Body of pancreas (tissue), 4 donors: ENCODE measurements around the gene CCNL2. TPM values are rescaled to one million over a fixed set of nuclear protein-coding genes. Genes with fewer than 3 reads are reported as not detected.

Source experiments
- ATAC-seq: fragments of 150-250 bp; one replicate; pipeline ENCODE4 v1.9.1; 2016
- DNase-seq, 4 donors: peaks; one replicate each; pipeline ENCODE4 v3.0.0-alpha.2; 2019
- H3K27ac ChIP-seq, 4 donors: fragments of 200-600 bp; sonication (generic); 1 replicate in 3 of 4; 2 replicates in 1 of 4; pipeline versions ENCODE4 v1.5.1 to v1.6.1; 2016 to 2019; ENCODE audit warnings: mild to moderate bottlenecking in 1 of 4, mixed read lengths in 1 of 4, moderate library complexity in 1 of 4
- H3K27me3 ChIP-seq, 2 donors: fragments of 200-600 bp; sonication (generic); one replicate each; pipeline ENCODE4 v1.6.0; 2016; ENCODE audit warnings: mild to moderate bottlenecking in 1 of 2
- H3K36me3 ChIP-seq, 2 donors: fragments of 200-600 bp; sonication (generic); replicated peaks in 1 of 2; 2 replicates each; pipeline ENCODE4 v1.5.1; 2016; ENCODE audit warnings: low read depth in 2 of 2; ENCODE audit not compliant: insufficient read depth in 1 of 2
- H3K4me1 ChIP-seq: fragments of 200-600 bp; sonication (generic); one replicate; pipeline ENCODE4 v1.6.0; 2016
- H3K4me3 ChIP-seq, 2 donors: fragments of 200-600 bp; sonication (generic); 1 replicate in 1 of 2; 2 replicates in 1 of 2; pipeline ENCODE4 v1.5.1; 2016 to 2019
- H3K9me3 ChIP-seq, 3 donors: fragments of 200-600 bp; sonication (generic); 1 replicate in 2 of 3; 2 replicates in 1 of 3; pipeline ENCODE4 v1.5.1; 2016
- POLR2A ChIP-seq, 3 donors: fragments of 450-650 bp; IDR thresholded peaks; one replicate each; pipeline ENCODE4 v1.6.1; 2016; ENCODE audit warnings: antibody characterized with exemption in 3 of 3, mild to moderate bottlenecking in 2 of 3
- WGBS, 2 donors: methylation state at CpG; one replicate each; pipeline ENCODE4 v1.1.5; 2017; 5-methylcytosine and 5-hydroxymethylcytosine counted together
- intact Hi-C: fragments of 100-400 bp; cut with DNase I; formaldehyde crosslinking; loops from one replicate; pipeline ENCODE4 v1.15.1; 2023
- total RNA-seq, 2 donors: library from RNA; depleted of rRNA; stranded (reverse); fragments of >200 nt; gene quantifications; one replicate each; pipeline ENCODE4 v1.1.0, GENCODE V29; 2016
- TF ChIP-seq, protein P1 (sequence below), 7 experiments: fragments of 450-650 bp in 4 of 7; fragments of 200-600 bp in 3 of 7; sonication (generic) in 3 of 7; IDR thresholded peaks; one replicate each; pipeline ENCODE4 v1.5.1; 2016 to 2019; ENCODE audit warnings: antibody characterized with exemption in 7 of 7

The CCNL2 gene
- total RNA-seq, 2 donors from 2014 or later, result 225 to 246 TPM

DNA sequence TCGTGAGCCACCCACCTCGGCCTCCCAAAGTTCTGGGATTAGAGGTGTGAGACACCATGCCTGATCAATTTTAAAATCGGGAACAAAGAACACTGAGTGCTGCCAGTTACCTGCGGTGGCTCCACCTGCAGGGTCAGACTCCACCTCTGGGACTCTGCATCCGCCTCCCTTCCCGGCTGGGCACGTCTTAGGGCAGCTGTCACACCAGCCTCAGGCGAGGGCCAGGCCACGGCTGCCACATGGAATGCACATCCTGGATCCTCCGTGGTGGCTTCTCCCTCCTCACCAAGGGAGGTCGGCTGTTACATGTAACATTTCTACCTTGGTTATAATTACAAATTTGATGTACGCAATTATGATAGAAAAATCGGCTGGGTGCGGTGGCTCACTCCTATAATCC is 34.9 kb downstream of the CCNL2 start:
- H3K4me3 ChIP-seq, result no peak overlapping the region
- ATAC-seq (no peak), DNase-seq (no peak)
- H3K27me3 ChIP-seq, result no peaks in the 10 kb centered on the region
- TF ChIP-seq POLR2A (IDR thresholded peaks at IDR 0.05), result no peak
- TF ChIP-seq, protein P1, sequence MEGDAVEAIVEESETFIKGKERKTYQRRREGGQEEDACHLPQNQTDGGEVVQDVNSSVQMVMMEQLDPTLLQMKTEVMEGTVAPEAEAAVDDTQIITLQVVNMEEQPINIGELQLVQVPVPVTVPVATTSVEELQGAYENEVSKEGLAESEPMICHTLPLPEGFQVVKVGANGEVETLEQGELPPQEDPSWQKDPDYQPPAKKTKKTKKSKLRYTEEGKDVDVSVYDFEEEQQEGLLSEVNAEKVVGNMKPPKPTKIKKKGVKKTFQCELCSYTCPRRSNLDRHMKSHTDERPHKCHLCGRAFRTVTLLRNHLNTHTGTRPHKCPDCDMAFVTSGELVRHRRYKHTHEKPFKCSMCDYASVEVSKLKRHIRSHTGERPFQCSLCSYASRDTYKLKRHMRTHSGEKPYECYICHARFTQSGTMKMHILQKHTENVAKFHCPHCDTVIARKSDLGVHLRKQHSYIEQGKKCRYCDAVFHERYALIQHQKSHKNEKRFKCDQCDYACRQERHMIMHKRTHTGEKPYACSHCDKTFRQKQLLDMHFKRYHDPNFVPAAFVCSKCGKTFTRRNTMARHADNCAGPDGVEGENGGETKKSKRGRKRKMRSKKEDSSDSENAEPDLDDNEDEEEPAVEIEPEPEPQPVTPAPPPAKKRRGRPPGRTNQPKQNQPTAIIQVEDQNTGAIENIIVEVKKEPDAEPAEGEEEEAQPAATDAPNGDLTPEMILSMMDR (IDR thresholded peaks at IDR 0.05), result no peak
- no peak overlapping the region for H3K27ac ChIP-seq
- H3K9me3 ChIP-seq, result no peaks in the 10 kb centered on the region
- WGBS, 2 donors, result 56 to 65% methylated on average over 10 to 14 of the region's 14 CpGs
- H3K4me1 ChIP-seq, result no peaks in the 10 kb centered on the region
- intact Hi-C loops, result no loop called here
- H3K36me3 ChIP-seq, result no peaks in the 10 kb centered on the region

DNA sequence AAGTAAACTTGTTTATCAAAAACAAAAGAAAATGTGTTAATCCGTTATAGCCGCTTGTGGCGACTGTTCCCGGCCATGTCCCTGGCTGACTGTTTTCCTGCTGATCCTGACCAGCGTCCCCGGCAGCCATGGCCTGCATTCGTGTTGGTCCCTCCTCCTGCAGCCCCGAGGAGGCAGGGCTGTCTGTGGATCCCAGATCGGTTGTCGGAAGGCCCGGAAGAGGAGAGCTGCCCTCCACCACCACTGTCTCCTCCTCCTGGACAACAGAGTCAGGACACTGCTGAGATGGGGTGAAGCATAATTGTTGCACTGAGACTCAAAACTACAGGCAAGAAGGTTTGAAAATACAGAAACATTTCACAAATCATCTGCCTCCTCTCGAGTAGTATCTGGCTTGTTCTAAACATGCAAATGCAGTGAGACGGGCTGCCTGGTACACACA is 37.1 kb downstream of the CCNL2 start:
- Histone ChIP-seq H3K27ac (peak overlapping the region in 2 of 4 donors; percentile 6 to 28), H3K4me1 (no peaks in the 10 kb centered on the region), H3K9me3 (no peaks in the 10 kb centered on the region), H3K27me3 (peaks cover 0 to 5% of the 10 kb centered on the region in 2 donors), H3K4me3 (no peak overlapping the region), H3K36me3 (no peaks in the 10 kb centered on the region)
- intact Hi-C loops, result no loop called here
- no peak for DNase-seq
- peak; percentile 12 for ATAC-seq
- WGBS, 2 donors, result 32 to 33% methylated on average over 13 of the region's 13 CpGs
- TF ChIP-seq POLR2A (IDR thresholded peaks at IDR 0.05), result no peak
- TF ChIP-seq, protein P1 (IDR thresholded peaks at IDR 0.05), result no peak

DNA sequence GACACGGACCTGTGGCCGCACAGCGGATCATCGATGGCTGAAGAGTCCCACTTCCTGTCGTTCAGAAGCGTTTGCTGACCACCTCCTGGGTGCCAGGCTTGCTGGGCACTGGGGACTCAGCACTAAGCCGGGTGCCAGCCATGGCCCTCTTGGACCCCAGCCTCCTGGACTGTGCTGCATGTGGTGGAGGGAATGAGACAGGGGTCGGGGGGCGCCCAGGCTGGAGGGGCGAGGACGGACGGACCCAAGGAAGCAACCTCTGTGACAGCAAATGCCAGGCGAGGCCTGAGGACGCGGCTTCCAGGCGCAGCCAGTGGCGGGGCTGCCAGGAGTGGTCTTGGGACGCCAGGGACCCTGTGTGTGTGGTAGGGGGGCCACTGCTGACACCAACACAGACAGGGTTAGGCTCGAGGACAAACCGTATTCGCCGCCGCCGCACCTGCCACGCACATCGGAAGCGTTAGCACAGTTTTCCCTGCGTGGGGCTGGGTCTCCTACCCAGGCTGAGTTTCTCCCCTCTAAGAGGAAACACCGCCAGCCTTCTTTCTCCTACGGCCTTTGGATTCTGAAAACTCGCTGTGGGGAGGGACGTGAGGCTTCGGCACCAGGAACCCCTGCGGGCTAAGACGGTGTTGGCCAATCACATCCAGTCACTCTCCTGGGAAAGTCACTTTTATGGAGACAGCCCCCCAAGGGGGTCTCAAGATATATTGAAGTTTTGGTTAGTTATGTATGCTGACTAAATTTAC is 37.7 kb downstream of the CCNL2 start:
- WGBS, 2 donors, result 63 to 64% methylated on average over 17 to 33 of the region's 35 CpGs
- no peak for TF ChIP-seq POLR2A (IDR thresholded peaks at IDR 0.05)
- TF ChIP-seq, protein P1 (IDR thresholded peaks at IDR 0.05), result no peak
- Histone ChIP-seq H3K9me3 (no peaks in the 10 kb centered on the region), H3K27ac (peak overlapping the region in 2 of 4 donors; percentile 6 to 28), H3K4me3 (no peak overlapping the region), H3K27me3 (peaks cover 0 to 5% of the 10 kb centered on the region in 2 donors), H3K36me3 (no peaks in the 10 kb centered on the region), H3K4me1 (no peaks in the 10 kb centered on the region)
- ATAC-seq, result no peak
- intact Hi-C loops, result no loop called here
- DNase-seq, result no peak

DNA sequence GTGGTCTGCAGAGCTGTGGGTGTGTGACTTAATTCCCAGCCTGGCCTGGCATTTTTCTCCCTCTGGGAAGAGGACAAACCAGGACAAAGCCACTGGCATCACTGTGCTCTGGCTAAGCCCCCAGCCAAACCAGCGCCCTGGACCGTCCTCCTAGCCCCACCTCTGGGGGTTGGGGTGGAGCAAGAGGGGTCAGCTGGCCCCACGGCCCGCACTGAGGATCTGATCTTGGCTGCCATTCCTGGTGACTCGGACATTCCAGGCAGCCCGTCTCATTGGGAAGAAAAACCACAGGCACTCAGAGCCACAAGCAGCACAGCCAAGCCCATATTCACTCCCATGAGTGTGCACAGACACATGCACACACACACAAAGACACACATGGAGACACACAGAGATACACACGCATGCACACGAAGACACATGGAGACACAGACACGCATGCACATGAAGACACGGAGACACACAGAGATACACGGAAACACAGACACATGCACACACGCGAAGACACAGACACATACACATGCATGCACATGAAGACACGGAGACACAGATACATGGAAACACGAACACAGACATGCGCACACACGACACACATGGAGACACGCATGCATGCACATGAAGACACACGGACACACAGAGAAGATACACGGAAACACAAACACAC is 38.5 kb downstream of the CCNL2 start:
- TF ChIP-seq, protein P1 (IDR thresholded peaks at IDR 0.05), result no peak
- TF ChIP-seq POLR2A (IDR thresholded peaks at IDR 0.05), result no peak
- WGBS, 2 donors, result 70 to 77% methylated on average over 14 to 20 of the region's 20 CpGs
- intact Hi-C loops, result no loop called here
- Histone ChIP-seq H3K27me3 (peaks cover 0 to 5% of the 10 kb centered on the region in 2 donors), H3K27ac (peak overlapping the region in 1 of 4 donors; percentile 6), H3K36me3 (no peaks in the 10 kb centered on the region), H3K4me1 (no peaks in the 10 kb centered on the region), H3K4me3 (no peak overlapping the region), H3K9me3 (no peaks in the 10 kb centered on the region)
- DNase-seq, result peak in 2 of 4 donors; percentile 39 to 56
- ATAC-seq, result peak; percentile 34
